Measurements from ENCODE around the gene DSC2.

DNA sequence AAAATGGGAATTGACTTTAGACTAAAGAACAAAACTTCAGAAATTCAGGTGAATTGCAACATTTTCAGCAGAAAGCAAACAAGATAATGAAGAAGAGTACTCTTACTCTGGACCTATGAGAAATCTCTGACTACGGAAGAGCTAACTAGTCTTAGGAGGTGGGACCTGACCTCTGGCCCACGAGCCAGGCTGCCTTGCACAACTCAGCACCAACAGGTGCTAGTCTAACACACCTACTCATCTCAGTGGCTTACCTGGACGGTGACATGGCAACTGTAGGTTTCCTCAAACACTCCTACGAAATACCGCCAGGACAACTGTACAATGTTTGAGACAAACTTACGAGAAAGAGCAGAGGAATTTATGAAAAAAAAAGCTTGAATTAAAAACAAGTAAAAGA, 56.6 kb downstream of the DSC2 start:
- TF ChIP-seq, protein P1, sequence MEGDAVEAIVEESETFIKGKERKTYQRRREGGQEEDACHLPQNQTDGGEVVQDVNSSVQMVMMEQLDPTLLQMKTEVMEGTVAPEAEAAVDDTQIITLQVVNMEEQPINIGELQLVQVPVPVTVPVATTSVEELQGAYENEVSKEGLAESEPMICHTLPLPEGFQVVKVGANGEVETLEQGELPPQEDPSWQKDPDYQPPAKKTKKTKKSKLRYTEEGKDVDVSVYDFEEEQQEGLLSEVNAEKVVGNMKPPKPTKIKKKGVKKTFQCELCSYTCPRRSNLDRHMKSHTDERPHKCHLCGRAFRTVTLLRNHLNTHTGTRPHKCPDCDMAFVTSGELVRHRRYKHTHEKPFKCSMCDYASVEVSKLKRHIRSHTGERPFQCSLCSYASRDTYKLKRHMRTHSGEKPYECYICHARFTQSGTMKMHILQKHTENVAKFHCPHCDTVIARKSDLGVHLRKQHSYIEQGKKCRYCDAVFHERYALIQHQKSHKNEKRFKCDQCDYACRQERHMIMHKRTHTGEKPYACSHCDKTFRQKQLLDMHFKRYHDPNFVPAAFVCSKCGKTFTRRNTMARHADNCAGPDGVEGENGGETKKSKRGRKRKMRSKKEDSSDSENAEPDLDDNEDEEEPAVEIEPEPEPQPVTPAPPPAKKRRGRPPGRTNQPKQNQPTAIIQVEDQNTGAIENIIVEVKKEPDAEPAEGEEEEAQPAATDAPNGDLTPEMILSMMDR (IDR thresholded peaks at IDR 0.05) = no peak
- TF ChIP-seq POLR2AphosphoS5 (IDR thresholded peaks at IDR 0.05; ENCODE audit: low read depth, low read length) (no peak), SIN3A (IDR thresholded peaks at IDR 0.05; ENCODE audit: borderline replicate concordance, insufficient read depth, low read depth, low read length) (no peak), TCF7L2 (IDR thresholded peaks at IDR 0.05; ENCODE audit: low read depth, low read length) (no peak)
